GM21737 (cell line): ENCODE results near the gene PDGFRB.

Experiments used
- ATAC-seq: cut with Tn5 transposase; IDR thresholded peaks from one replicate; pipeline ENCODE4 v1.9.1; 2021; ENCODE audit warnings: mild to moderate bottlenecking, moderate library complexity; ENCODE audit not compliant: unreplicated experiment

Gene PDGFRB

GRCh38 chr5:150182774-150183173 lies 27.1 kb upstream of the PDGFRB start:
- no peak for ATAC-seq

- ATAC-seq: no peak
Measured at GRCh38 chr5:150181766-150182545, 26.3 kb upstream of the PDGFRB start.

GRCh38 chr5:150181027-150181426 lies 25.4 kb upstream of the PDGFRB start:
- ATAC-seq: no peak

GRCh38 chr5:150180241-150181026 lies 24.8 kb upstream of the PDGFRB start:
- ATAC-seq: no peak

GRCh38 chr5:150179019-150179620 lies 23.5 kb upstream of the PDGFRB start:
- ATAC-seq: no peak

GRCh38 chr5:150178262-150178661 lies 22.6 kb upstream of the PDGFRB start:
- ATAC-seq: no peak

GRCh38 chr5:150177721-150178120 lies 22.1 kb upstream of the PDGFRB start:
- ATAC-seq: no peak

GRCh38 chr5:150176745-150177477 lies 21.3 kb upstream of the PDGFRB start:
- ATAC-seq: no peak

GRCh38 chr5:150175536-150175935 lies 19.9 kb upstream of the PDGFRB start:
- no peak for ATAC-seq

GRCh38 chr5:150175076-150175475 lies 19.4 kb upstream of the PDGFRB start:
- no peak for ATAC-seq

GRCh38 chr5:150174285-150174684 lies 18.6 kb upstream of the PDGFRB start:
- no peak for ATAC-seq

GRCh38 chr5:150173161-150173560 lies 17.5 kb upstream of the PDGFRB start:
- ATAC-seq: no peak

- no peak for ATAC-seq
Measured at GRCh38 chr5:150172556-150172955, 16.9 kb upstream of the PDGFRB start.

- no peak for ATAC-seq
Measured at GRCh38 chr5:150172145-150172544, 16.5 kb upstream of the PDGFRB start.

GRCh38 chr5:150168864-150169263 lies 13.2 kb upstream of the PDGFRB start:
- no peak for ATAC-seq

- no peak for ATAC-seq
Measured at GRCh38 chr5:150167908-150168307, 12.3 kb upstream of the PDGFRB start.

GRCh38 chr5:150167512-150167850 lies 11.8 kb upstream of the PDGFRB start:
- no peak for ATAC-seq

- no peak for ATAC-seq
Measured at GRCh38 chr5:150166650-150167511, 11.2 kb upstream of the PDGFRB start, which contains the start of gene CDX1. TSS of gene CDX1 (plus strand) at chr5:150166778. CDS start at chr5:150166877, 99 bp downstream.

GRCh38 chr5:150166037-150166649 lies 10.5 kb upstream of the PDGFRB start:
- no peak for ATAC-seq
